PC-3 (cell line): ENCODE results near the gene NOL6. TPM values are rescaled to one million over a fixed set of nuclear protein-coding genes. Genes with fewer than 3 reads are reported as not detected.

Source experiments
- ATAC-seq: fragments of 200-7000 bp; cut with Tn5 transposase; 2 replicates; pipeline ENCODE4 v1.9.1; 2020; ENCODE audit warnings: mild to moderate bottlenecking, moderate library complexity
- BruUV-seq: library from RNA; stranded (reverse); fragments of 400-500 nt; replicated peaks from 2 replicates; lab custom pipeline; 2021; lab: Mats Ljungman, UMichigan
- CTCF ChIA-PET: fragments of 300-600 bp; sonication (Branson Sonifier 250); formaldehyde crosslinking; loops from one replicate; lab custom pipeline; 2022; ENCODE audit warnings: antibody characterized with exemption; lab: Charles Lee
- POLR2A ChIA-PET: fragments of 300-600 bp; sonication (Branson Sonifier 250); formaldehyde crosslinking; loops from one replicate; lab custom pipeline; 2022; ENCODE audit warnings: antibody characterized with exemption; ENCODE audit not compliant: unreplicated experiment; lab: Charles Lee
- DNase-seq: peaks from one replicate; pipeline ENCODE4 v3.0.0-alpha.2; 2015
- H2AFZ ChIP-seq: fragments of 300-600 bp; sonication (generic); 2 replicates; pipeline ENCODE4 v1.6.0; 2016; ENCODE audit warnings: antibody characterized with exemption, low read length
- H3F3A ChIP-seq: fragments of 300-600 bp; sonication (generic); one replicate; pipeline ENCODE4 v1.6.0; 2017; ENCODE audit warnings: antibody characterized with exemption, low read length, control low read depth, mild to moderate bottlenecking; ENCODE audit not compliant: unreplicated experiment
- H3K27ac ChIP-seq: fragments of 300-600 bp; sonication (generic); 2 replicates; pipeline ENCODE4 v1.5.1; 2016; ENCODE audit warnings: mild to moderate bottlenecking, low read length
- H3K27me3 ChIP-seq: fragments of 300-600 bp; sonication (generic); 2 replicates; pipeline ENCODE4 v1.6.1; 2016; ENCODE audit warnings: low read length, mixed read lengths
- H3K36me3 ChIP-seq: fragments of 300-600 bp; sonication (generic); 2 replicates; pipeline ENCODE4 v1.6.1; 2016; ENCODE audit warnings: low read depth, mixed run types, low read length, mixed read lengths
- H3K4me1 ChIP-seq: fragments of 300-600 bp; sonication (generic); 2 replicates; pipeline ENCODE4 v1.5.1; 2016; ENCODE audit warnings: low read length; ENCODE audit not compliant: insufficient read depth
- H3K4me2 ChIP-seq: fragments of 300-600 bp; sonication (generic); 2 replicates; pipeline ENCODE4 v1.6.0; 2016; ENCODE audit warnings: low read length
- H3K4me3 ChIP-seq: fragments of 300-600 bp; sonication (generic); 2 replicates; pipeline ENCODE4 v1.5.1; 2016; ENCODE audit warnings: mild to moderate bottlenecking, low read length, mixed read lengths
- H3K79me2 ChIP-seq: fragments of 300-600 bp; sonication (generic); 2 replicates; pipeline ENCODE4 v1.6.1; 2017; ENCODE audit warnings: low read length, mixed read lengths
- H3K9ac ChIP-seq: fragments of 300-600 bp; sonication (generic); 2 replicates; pipeline ENCODE4 v1.6.0; 2016; ENCODE audit warnings: mild to moderate bottlenecking, low read length
- H3K9me2 ChIP-seq: fragments of 300-600 bp; sonication (generic); replicated peaks from 2 replicates; pipeline ENCODE4 v1.6.1; 2016; ENCODE audit warnings: mixed run types, low read length, mixed read lengths
- H3K9me3 ChIP-seq: fragments of 300-600 bp; sonication (generic); 2 replicates; pipeline ENCODE4 v1.6.1; 2016; ENCODE audit warnings: low read length, mixed read lengths
- H4K20me1 ChIP-seq: fragments of 300-600 bp; sonication (generic); 2 replicates; pipeline ENCODE4 v1.6.1; 2016; ENCODE audit warnings: low read length, mixed read lengths
- CTCF ChIP-seq: fragments of 300-600 bp; sonication (generic); conservative IDR thresholded peaks from 2 replicates; pipeline ENCODE4 v1.5.1; 2017; ENCODE audit warnings: antibody characterized with exemption, low read depth, mild to moderate bottlenecking, low read length
- EZH2 ChIP-seq: fragments of 300-600 bp; sonication (generic); IDR thresholded peaks from one replicate; pipeline ENCODE4 v1.6.1; 2017; ENCODE audit warnings: antibody characterized with exemption, mild to moderate bottlenecking, low read length; ENCODE audit not compliant: unreplicated experiment
- EZH2phosphoT487 ChIP-seq: fragments of 300-600 bp; sonication (generic); IDR thresholded peaks from 2 replicates; pipeline ENCODE4 v1.6.1; 2018; ENCODE audit warnings: mild to moderate bottlenecking, antibody characterized with exemption, low read length, borderline replicate concordance
- intact Hi-C: fragments of 100-400 bp; cut with micrococcal nuclease; formaldehyde crosslinking; loops from 2 replicates; pipeline ENCODE4 v1.9.0; 2023
- total RNA-seq: library from RNA; depleted of rRNA; stranded (reverse); fragments of >200 nt; gene quantifications from 2 replicates; pipeline ENCODE4 v1.2.3, GENCODE V29; 2014

Gene NOL6
- total RNA-seq, 1 experiment from 2014 or later: 35.9 TPM

DNA sequence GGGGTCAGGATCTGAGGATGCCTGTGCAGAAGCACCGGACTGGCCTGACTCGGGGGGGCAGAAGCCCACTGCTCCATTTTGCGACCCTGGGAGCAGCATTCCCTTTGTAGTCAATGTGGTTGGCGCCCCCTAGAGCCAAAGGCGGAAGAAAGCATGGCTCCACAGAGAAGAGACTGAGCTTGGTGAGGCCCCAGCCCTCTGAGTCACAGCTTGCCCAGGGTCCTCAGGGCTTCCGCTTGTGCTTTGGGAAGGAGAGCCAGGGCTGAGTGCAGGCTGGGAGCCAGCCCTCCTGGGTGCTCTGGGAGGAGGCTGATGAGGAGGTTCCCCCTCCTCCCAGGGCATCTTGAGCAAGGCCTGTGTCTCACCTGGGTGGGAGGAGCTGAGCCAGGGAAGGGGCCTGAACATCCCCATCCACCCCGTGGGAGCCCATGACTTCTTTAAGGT lies 20.9 kb downstream of the NOL6 start:
- CTCF ChIA-PET: interaction anchor here (0.5 to 1.2 kb wide), 11 partner anchors 14 to 219 kb away, joined by 3 to 10 read pairs (median 4); partner anchors contain the start of gene NOL6
- Histone ChIP-seq H3K9me3 (no peaks in the 10 kb centered on the region), H3K36me3 (no peaks in the 10 kb centered on the region), H3K9ac (0 out of 2 replicates have a peak overlapping the region, but pooled peaks have one; percentile 5), H3K79me2 (no peaks in the 10 kb centered on the region), H3K27me3 (no peaks in the 10 kb centered on the region), H2AFZ (no peak overlapping the region), H3K4me1 (peaks cover 7% of the 10 kb centered on the region), H3F3A (no peaks in the 10 kb centered on the region), H3K9me2 (no peaks in the 10 kb centered on the region), H3K27ac (peak overlapping the region; percentile 45), H4K20me1 (no peaks in the 10 kb centered on the region), H3K4me3 (no peak overlapping the region), H3K4me2 (peak overlapping the region; percentile 8; the same call in 1 of the 2 replicates)
- intact Hi-C loops: no loop called here
- BruUV-seq: no TSS peak
- peak; percentile 86 for DNase-seq
- peak; percentile 96 for ATAC-seq
- TF ChIP-seq EZH2: no peak
- peak; percentile 88 for TF ChIP-seq CTCF
- POLR2A ChIA-PET: no interaction called here

GRCh38 chr9:33450621-33451146 lies 23.0 kb downstream of the NOL6 start:
- Histone ChIP-seq H3F3A (no peaks in the 10 kb centered on the region), H4K20me1 (no peaks in the 10 kb centered on the region), H3K9ac (no peak overlapping the region), H3K36me3 (no peaks in the 10 kb centered on the region), H3K4me1 (peaks cover 23% of the 10 kb centered on the region), H3K79me2 (no peaks in the 10 kb centered on the region), H3K4me3 (no peak overlapping the region), H2AFZ (no peak overlapping the region), H3K9me3 (no peaks in the 10 kb centered on the region), H3K4me2 (no peak overlapping the region), H3K27me3 (no peaks in the 10 kb centered on the region), H3K9me2 (no peaks in the 10 kb centered on the region), H3K27ac (no peak overlapping the region)
- no peak for TF ChIP-seq EZH2phosphoT487
- no peak for TF ChIP-seq CTCF
- TF ChIP-seq EZH2: no peak
- POLR2A ChIA-PET: no interaction called here
- ATAC-seq: no peak
- CTCF ChIA-PET: interaction anchor here (0.5 kb wide), 1 partner anchor 23 kb away, joined by 4 read pairs; the partner anchor contains the start of gene NOL6
- intact Hi-C loops: no loop called here
- BruUV-seq: no TSS peak
- no peak for DNase-seq

DNA sequence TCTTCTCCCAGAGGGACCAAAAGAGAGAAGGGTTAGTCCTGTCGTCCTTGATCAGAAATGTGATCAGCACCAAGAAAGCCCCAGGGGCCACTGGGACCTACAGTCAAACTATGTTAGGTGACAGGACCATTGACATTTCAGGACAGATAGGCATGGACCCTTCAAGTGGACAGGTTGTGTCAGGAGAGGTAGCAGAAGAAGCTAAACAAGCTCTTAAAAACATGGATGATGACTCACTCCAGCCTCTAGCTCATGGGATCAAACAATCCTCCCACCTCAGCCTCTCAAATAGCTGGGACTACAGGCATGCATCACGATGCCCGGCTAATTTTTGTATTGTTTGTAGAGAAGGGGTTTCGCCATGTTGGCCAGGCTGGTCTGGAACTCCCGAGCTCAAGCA lies 24.0 kb downstream of the NOL6 start:
- Histone ChIP-seq H3K4me2 (no peak overlapping the region), H3K4me1 (peaks cover 31% of the 10 kb centered on the region), H3K27me3 (no peaks in the 10 kb centered on the region), H3F3A (no peaks in the 10 kb centered on the region), H3K9me2 (no peaks in the 10 kb centered on the region), H3K36me3 (no peaks in the 10 kb centered on the region), H3K9ac (no peak overlapping the region), H4K20me1 (no peaks in the 10 kb centered on the region), H3K27ac (no peak overlapping the region), H3K79me2 (no peaks in the 10 kb centered on the region), H3K9me3 (no peaks in the 10 kb centered on the region), H3K4me3 (no peak overlapping the region), H2AFZ (no peak overlapping the region)
- ATAC-seq (no peak), DNase-seq (no peak)
- ChIA-PET CTCF (no interaction called here), POLR2A (no interaction called here)
- intact Hi-C loops: loop anchor here (5.0 kb wide), 1 partner anchor 42 kb away; no protein-coding TSS in a partner anchor
- TF ChIP-seq EZH2 (no peak), EZH2phosphoT487 (no peak), CTCF (no peak)
- BruUV-seq: no TSS peak
